GM12865 (cell line): ENCODE results near the gene PHF13.

ENCODE experiments used
- DNase-seq: peaks from one replicate; pipeline ENCODE4 v3.0.0; 2010; ENCODE audit warnings: low read depth
- H3K4me3 ChIP-seq: 2 replicates; pipeline ENCODE4 v1.5.1; 2011; ENCODE audit warnings: mild to moderate bottlenecking, low read depth, low read length, control low read depth
- TF ChIP-seq, protein P1 (sequence below): IDR thresholded peaks from 2 replicates; pipeline ENCODE4 v1.5.1; 2011; ENCODE audit warnings: low read length, control low read depth, low read depth, inconsistent platforms; ENCODE audit not compliant: insufficient read depth; ENCODE audit errors: missing control alignments

The PHF13 gene

DNA sequence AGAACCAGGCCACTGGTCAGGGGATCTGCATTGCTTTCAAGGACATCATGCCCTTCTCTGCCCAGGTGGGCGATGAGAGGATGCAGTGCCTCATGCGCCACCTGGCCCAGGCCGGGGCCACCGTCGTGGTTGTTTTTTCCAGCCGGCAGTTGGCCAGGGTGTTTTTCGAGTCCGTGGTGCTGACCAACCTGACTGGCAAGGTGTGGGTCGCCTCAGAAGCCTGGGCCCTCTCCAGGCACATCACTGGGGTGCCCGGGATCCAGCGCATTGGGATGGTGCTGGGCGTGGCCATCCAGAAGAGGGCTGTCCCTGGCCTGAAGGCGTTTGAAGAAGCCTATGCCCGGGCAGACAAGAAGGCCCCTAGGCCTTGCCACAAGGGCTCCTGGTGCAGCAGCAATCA, 38.7 kb upstream of the PHF13 start:
- no peak for DNase-seq
- TF ChIP-seq, protein P1, sequence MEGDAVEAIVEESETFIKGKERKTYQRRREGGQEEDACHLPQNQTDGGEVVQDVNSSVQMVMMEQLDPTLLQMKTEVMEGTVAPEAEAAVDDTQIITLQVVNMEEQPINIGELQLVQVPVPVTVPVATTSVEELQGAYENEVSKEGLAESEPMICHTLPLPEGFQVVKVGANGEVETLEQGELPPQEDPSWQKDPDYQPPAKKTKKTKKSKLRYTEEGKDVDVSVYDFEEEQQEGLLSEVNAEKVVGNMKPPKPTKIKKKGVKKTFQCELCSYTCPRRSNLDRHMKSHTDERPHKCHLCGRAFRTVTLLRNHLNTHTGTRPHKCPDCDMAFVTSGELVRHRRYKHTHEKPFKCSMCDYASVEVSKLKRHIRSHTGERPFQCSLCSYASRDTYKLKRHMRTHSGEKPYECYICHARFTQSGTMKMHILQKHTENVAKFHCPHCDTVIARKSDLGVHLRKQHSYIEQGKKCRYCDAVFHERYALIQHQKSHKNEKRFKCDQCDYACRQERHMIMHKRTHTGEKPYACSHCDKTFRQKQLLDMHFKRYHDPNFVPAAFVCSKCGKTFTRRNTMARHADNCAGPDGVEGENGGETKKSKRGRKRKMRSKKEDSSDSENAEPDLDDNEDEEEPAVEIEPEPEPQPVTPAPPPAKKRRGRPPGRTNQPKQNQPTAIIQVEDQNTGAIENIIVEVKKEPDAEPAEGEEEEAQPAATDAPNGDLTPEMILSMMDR, result no peak

GRCh38 chr1:6577831-6578525, 35.6 kb upstream of the PHF13 start:
- no peak for DNase-seq
- TF ChIP-seq, protein P1, result no peak
- no peak overlapping the region for H3K4me3 ChIP-seq

More for the DNA sequence above, 38.7 kb upstream of the PHF13 start:
- no peak overlapping the region for H3K4me3 ChIP-seq

- no peak for DNase-seq
- TF ChIP-seq, protein P1, result no peak
- no peak overlapping the region for H3K4me3 ChIP-seq
Measured at GRCh38 chr1:6578624-6579373, 34.7 kb upstream of the PHF13 start.

DNA sequence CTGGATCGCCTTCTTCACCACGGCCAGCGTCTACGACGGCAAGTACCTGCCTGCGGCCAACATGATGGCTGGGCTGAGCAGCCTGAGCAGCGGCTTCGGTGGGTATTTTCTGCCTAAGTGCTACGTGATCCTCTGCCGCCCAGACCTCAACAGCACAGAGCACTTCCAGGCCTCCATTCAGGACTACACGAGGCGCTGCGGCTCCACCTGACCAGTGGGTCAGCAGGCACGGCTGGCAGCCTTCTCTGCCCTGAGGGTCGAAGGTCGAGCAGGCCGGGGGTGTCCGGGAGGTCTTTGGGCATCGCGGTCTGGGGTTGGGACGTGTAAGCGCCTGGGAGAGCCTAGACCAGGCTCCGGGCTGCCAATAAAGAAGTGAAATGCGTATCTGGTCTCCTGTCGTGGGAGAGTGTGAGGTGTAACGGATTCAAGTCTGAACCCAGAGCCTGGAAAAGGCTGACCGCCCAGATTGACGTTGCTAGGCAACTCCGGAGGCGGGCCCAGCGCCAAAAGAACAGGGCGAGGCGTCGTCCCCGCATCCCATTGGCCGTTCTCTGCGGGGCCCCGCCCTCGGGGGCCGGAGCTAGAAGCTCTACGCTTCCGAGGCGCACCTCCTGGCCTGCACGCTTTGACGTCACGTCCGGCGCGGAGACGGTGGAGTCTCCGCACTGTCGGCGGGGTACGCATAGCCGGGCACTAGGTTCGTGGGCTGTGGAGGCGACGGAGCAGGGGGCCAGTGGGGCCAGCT, 34.0 kb upstream of the PHF13 start, which contains the start of gene ZBTB48:
TSS of gene ZBTB48 (plus strand) at position 621 of the 745 bp plus-strand sequence. CDS start 616 bp downstream, outside the sequence.
- H3K4me3 ChIP-seq, result peak within 1 kb of the TSS; percentile 83
- TF ChIP-seq, protein P1, result no peak
- DNase-seq, result peak; percentile 97

GRCh38 chr1:6580119-6580592, 33.4 kb upstream of the PHF13 start:
- TF ChIP-seq, protein P1, result no peak
- H3K4me3 ChIP-seq, result peak overlapping the region; percentile 83
- no peak for DNase-seq

DNA sequence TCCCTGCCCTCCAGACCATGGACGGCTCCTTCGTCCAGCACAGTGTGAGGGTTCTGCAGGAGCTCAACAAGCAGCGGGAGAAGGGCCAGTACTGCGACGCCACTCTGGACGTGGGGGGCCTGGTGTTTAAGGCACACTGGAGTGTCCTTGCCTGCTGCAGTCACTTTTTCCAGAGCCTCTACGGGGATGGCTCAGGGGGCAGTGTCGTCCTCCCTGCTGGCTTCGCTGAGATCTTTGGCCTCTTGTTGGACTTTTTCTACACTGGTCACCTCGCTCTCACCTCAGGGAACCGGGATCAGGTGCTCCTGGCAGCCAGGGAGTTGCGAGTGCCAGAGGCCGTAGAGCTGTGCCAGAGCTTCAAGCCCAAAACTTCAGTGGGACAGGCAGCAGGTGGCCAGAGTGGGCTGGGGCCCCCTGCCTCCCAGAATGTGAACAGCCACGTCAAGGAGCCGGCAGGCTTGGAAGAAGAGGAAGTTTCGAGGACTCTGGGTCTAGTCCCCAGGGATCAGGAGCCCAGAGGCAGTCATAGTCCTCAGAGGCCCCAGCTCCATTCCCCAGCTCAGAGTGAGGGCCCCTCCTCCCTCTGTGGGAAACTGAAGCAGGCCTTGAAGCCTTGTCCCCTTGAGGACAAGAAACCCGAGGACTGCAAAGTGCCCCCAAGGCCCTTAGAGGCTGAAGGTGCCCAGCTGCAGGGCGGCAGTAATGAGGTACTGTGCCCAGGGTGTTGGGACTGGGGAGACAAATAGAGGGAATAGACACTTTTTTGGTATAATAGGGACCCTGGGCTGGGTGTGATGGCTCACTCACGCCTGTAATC, 32.7 kb upstream of the PHF13 start:
- TF ChIP-seq, protein P1, result no peak
- peak overlapping the region; percentile 83 for H3K4me3 ChIP-seq
- no peak for DNase-seq
